SK-N-SH (cell line): Measurements from ENCODE around the gene DYRK1A.

Experiments used
- EZH2phosphoT487 ChIP-seq: fragments of 200-600 bp; sonication (generic); IDR thresholded peaks from 2 replicates; pipeline ENCODE4 v1.6.1; 2017; ENCODE audit warnings: low read depth, mixed run types, mild to moderate bottlenecking, antibody characterized with exemption, moderate library complexity, borderline replicate concordance
- MEF2A ChIP-seq: IDR thresholded peaks from 2 replicates; pipeline ENCODE4 v1.4.0; 2012; ENCODE audit warnings: low read depth, borderline replicate concordance
- SIN3A ChIP-seq: IDR thresholded peaks from 2 replicates; pipeline ENCODE4 v1.6.1; 2012; ENCODE audit warnings: low read depth, mild to moderate bottlenecking, low read length, moderate library complexity, borderline replicate concordance
- TAF1 ChIP-seq: IDR thresholded peaks from 2 replicates; pipeline ENCODE4 v1.6.1; 2012; ENCODE audit warnings: low read depth, mild to moderate bottlenecking, low read length, moderate library complexity, borderline replicate concordance
- TF ChIP-seq, protein P1 (sequence below): IDR thresholded peaks from 2 replicates; pipeline ENCODE4 v1.4.0; 2012; ENCODE audit warnings: low read depth
- TF ChIP-seq, protein P2 (sequence below): fragments of 200-600 bp; sonication (generic); IDR thresholded peaks from 2 replicates; pipeline ENCODE4 v1.6.1; 2017; ENCODE audit warnings: antibody characterized with exemption, mild to moderate bottlenecking, moderate library complexity

DNA sequence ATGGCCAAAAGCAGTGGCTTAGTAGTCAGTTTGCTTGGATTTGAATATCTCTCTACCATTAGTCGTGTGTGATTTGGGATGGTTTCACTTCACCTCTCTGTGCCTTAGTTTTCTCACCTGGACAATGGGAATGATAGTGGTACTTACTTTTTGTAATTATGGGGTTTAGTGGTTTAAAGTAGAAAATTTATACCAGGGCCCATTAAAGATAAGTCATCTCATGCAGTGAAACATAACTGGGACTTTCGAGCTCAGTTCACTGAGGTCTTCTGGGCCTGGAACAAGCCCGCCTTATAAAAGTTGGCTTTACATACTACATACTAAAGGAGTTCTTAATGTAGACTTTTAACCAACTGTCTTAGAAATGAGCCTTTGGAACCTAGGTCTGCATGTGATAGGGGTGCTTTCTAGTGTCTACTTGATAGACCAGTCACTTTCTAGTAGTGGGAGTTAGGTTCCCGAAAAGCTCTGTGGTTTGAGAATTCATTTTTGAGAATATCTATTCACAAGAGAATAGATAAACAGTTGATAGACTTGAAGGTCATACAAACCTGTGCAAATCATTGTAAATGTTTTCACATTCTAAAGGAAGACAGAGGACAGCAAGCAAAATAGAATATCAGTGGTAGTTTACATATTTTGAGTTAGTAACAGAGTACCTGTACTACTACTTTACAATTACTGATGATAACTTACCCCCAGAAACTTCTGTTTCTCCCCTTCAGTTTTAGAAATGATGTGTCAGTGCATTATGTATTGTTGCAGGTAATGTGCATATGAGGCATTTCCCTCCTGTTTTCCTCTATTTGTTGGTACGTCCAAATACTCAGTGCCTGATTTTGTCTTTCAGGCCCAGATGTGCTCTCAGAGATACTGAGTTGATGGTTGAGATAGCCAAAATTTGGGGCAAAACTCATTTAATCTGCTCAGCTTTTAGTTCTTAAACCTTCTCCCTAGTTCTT, 48.0 kb downstream of the DYRK1A start:
- no peak for TF ChIP-seq TAF1
- no peak for TF ChIP-seq MEF2A
- no peak for TF ChIP-seq SIN3A
- TF ChIP-seq, protein P1, sequence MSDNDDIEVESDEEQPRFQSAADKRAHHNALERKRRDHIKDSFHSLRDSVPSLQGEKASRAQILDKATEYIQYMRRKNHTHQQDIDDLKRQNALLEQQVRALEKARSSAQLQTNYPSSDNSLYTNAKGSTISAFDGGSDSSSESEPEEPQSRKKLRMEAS: no peak
- TF ChIP-seq, protein P2, sequence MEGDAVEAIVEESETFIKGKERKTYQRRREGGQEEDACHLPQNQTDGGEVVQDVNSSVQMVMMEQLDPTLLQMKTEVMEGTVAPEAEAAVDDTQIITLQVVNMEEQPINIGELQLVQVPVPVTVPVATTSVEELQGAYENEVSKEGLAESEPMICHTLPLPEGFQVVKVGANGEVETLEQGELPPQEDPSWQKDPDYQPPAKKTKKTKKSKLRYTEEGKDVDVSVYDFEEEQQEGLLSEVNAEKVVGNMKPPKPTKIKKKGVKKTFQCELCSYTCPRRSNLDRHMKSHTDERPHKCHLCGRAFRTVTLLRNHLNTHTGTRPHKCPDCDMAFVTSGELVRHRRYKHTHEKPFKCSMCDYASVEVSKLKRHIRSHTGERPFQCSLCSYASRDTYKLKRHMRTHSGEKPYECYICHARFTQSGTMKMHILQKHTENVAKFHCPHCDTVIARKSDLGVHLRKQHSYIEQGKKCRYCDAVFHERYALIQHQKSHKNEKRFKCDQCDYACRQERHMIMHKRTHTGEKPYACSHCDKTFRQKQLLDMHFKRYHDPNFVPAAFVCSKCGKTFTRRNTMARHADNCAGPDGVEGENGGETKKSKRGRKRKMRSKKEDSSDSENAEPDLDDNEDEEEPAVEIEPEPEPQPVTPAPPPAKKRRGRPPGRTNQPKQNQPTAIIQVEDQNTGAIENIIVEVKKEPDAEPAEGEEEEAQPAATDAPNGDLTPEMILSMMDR: no peak
- no peak for TF ChIP-seq EZH2phosphoT487
